Gastroesophageal sphincter (tissue), 4 donors: ENCODE results near the gene ANAPC16. TPM values are rescaled to one million over a fixed set of nuclear protein-coding genes. Genes with fewer than 3 reads are reported as not detected.
A peak's percentile ranks its signal among the peaks of the same experiment; 100 is the strongest.

Experiments used
- ATAC-seq: fragments of 150-250 bp; one replicate; pipeline ENCODE4 v1.9.1; 2016; ENCODE audit warnings: mild to moderate bottlenecking, moderate library complexity
- H3K27ac ChIP-seq, 4 donors: fragments of 200-600 bp; sonication (generic) in 3 of 4; 1 replicate in 3 of 4; 2 replicates in 1 of 4; pipeline ENCODE4 v1.5.1; 2016 to 2019
- H3K27me3 ChIP-seq: fragments of 200-600 bp; sonication (generic); one replicate; pipeline ENCODE4 v1.5.1; 2019
- H3K36me3 ChIP-seq, 2 donors: fragments of 200-600 bp; sonication (generic); one replicate each; pipeline ENCODE4 v1.5.1; 2019; ENCODE audit warnings: control low read depth in 1 of 2
- H3K4me1 ChIP-seq, 3 donors: fragments of 200-600 bp; sonication (generic); 1 replicate in 2 of 3; 2 replicates in 1 of 3; pipeline ENCODE4 v1.5.1; 2016 to 2019; ENCODE audit warnings: control low read depth in 2 of 3
- H3K4me3 ChIP-seq, 2 donors: fragments of 200-600 bp; sonication (generic); one replicate each; pipeline ENCODE4 v1.5.1; 2019; ENCODE audit warnings: mild to moderate bottlenecking in 1 of 2, moderate library complexity in 1 of 2
- H3K9me3 ChIP-seq, 3 donors: fragments of 200-600 bp; sonication (generic); one replicate each; pipeline ENCODE4 v1.5.1; 2017 to 2019; ENCODE audit warnings: control low read depth in 2 of 3
- EP300 ChIP-seq: sonication (generic); formaldehyde crosslinking; IDR thresholded peaks from one replicate; pipeline ENCODE4 v1.6.1; 2017; ENCODE audit warnings: antibody characterized with exemption, mild to moderate bottlenecking
- POLR2A ChIP-seq, 2 donors: fragments of 450-650 bp; IDR thresholded peaks; one replicate each; pipeline ENCODE4 v1.6.1; 2017; ENCODE audit warnings: antibody characterized with exemption in 2 of 2, mild to moderate bottlenecking in 2 of 2, moderate library complexity in 1 of 2
- POLR2AphosphoS5 ChIP-seq: sonication (generic); formaldehyde crosslinking; IDR thresholded peaks from one replicate; pipeline ENCODE4 v1.6.1; 2017; ENCODE audit warnings: antibody characterized with exemption
- WGBS, 2 donors: methylation state at CpG; one replicate each; pipeline ENCODE4 v1.1.5; 2018; ENCODE audit warnings: low coverage in 1 of 2; 5-methylcytosine and 5-hydroxymethylcytosine counted together
- total RNA-seq, 4 donors: library from RNA; depleted of rRNA; stranded (reverse); fragments of >200 nt; gene quantifications; one replicate each; pipeline ENCODE4 v1.1.0, GENCODE V29; 2016
- TF ChIP-seq, protein P1 (sequence below), 4 experiments: fragments of 200-600 bp in 2 of 4; fragments of 450-650 bp in 2 of 4; sonication (generic) in 1 of 4; IDR thresholded peaks; one replicate each; pipeline ENCODE4 v1.5.1; 2017 to 2019; ENCODE audit warnings: antibody characterized with exemption in 4 of 4, mild to moderate bottlenecking in 2 of 4, moderate library complexity in 2 of 4

Gene ANAPC16
- total RNA-seq, 4 donors from 2014 or later, result 133 to 196 (median 156) TPM

DNA sequence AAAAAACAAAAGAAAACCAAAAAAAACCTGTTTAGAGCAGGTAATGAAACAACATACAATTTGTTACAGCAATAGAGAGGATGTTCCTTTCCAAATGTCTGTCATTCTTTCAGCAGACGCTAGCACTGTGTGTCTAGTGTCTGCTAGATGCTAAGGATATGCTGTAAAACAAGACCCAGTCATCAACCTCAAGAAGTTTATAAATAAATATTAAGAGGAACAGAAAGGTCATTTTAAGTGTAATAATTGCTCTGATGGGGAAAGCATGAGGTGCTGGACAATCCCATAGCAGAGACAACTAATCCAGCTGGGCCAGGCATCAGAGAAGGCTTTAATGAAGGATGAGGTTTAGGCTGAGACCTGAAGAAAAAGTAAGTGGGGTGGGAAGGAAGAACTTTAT lies 23.6 kb downstream of the ANAPC16 start:
- peaks cover 0 to 42% of the 10 kb centered on the region in 2 donors for H3K36me3 ChIP-seq
- no peak overlapping the region for H3K4me3 ChIP-seq
- WGBS, 2 donors, result 92% methylated on average over 1 of the region's 1 CpG; no CpG with 5 or more reads in 1 of the 2 donors
- H3K4me1 ChIP-seq, result peaks cover 10 to 32% (median 26%) of the 10 kb centered on the region in 3 donors
- no peaks in the 10 kb centered on the region for H3K9me3 ChIP-seq
- no peak overlapping the region for H3K27ac ChIP-seq
- ATAC-seq, result no peak
- TF ChIP-seq POLR2AphosphoS5 (no peak), POLR2A (IDR thresholded peaks at IDR 0.05) (no peak), EP300 (no peak)
- TF ChIP-seq, protein P1, sequence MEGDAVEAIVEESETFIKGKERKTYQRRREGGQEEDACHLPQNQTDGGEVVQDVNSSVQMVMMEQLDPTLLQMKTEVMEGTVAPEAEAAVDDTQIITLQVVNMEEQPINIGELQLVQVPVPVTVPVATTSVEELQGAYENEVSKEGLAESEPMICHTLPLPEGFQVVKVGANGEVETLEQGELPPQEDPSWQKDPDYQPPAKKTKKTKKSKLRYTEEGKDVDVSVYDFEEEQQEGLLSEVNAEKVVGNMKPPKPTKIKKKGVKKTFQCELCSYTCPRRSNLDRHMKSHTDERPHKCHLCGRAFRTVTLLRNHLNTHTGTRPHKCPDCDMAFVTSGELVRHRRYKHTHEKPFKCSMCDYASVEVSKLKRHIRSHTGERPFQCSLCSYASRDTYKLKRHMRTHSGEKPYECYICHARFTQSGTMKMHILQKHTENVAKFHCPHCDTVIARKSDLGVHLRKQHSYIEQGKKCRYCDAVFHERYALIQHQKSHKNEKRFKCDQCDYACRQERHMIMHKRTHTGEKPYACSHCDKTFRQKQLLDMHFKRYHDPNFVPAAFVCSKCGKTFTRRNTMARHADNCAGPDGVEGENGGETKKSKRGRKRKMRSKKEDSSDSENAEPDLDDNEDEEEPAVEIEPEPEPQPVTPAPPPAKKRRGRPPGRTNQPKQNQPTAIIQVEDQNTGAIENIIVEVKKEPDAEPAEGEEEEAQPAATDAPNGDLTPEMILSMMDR (IDR thresholded peaks at IDR 0.05), result no peak
- H3K27me3 ChIP-seq, result no peaks in the 10 kb centered on the region

DNA sequence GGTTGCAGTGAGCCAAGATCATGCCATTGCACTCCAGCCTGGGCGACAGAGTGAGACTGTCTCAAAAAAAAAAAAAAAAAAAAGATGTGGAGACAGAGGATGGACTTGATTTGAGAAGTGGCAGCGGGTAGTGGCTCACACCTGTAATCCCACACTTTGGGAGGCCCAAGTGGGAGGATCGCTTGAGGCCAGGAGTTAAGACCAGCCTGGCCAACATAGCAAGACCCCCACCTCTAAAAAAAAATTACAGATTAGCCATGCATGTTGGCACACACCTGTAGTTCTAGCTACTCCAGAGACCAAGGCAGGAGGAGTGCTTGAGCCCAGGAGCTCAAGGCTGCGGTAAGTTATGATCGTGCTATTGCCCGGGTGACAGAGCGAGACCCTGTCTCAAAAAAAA lies 24.6 kb downstream of the ANAPC16 start:
- H3K27ac ChIP-seq, result no peak overlapping the region
- no peaks in the 10 kb centered on the region for H3K9me3 ChIP-seq
- TF ChIP-seq, protein P1 (IDR thresholded peaks at IDR 0.05), result no peak
- TF ChIP-seq POLR2AphosphoS5 (no peak), EP300 (no peak), POLR2A (IDR thresholded peaks at IDR 0.05) (no peak)
- ATAC-seq, result no peak
- H3K4me1 ChIP-seq, result peaks cover 13 to 41% (median 35%) of the 10 kb centered on the region in 3 donors
- 91 to 100% methylated on average over 2 to 7 of the region's 7 CpGs for WGBS, 2 donors
- peaks cover 0 to 33% of the 10 kb centered on the region in 2 donors for H3K36me3 ChIP-seq
- H3K4me3 ChIP-seq, result no peak overlapping the region
- no peaks in the 10 kb centered on the region for H3K27me3 ChIP-seq

DNA sequence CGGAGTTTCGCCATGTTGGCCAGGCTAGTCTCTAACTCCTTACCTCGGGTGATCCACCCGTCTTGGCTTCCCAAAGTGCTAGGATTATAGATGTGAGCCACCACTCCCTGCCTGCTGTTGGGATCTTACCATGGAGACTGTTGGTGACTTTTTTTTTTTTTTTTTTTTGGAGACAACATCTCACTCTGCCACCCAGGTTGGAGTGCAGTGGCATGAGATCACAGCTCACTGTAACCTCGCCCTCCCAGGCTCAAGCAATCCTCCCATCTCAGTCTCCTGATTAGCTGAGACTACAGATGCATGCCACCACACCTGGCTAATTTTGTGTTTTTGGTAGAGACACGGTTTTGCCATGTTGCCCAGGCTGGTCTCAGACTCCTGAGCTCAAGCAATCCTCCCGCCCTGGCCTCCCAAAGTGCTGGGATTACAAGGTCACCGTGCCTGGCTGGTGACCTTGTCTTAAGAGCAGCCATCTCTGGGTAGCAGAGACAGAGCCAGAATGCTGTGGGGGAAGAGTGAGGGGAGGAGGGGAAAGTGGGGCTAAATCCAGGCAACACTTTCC lies 26.0 kb downstream of the ANAPC16 start:
- H3K9me3 ChIP-seq, result no peaks in the 10 kb centered on the region
- peaks cover 0 to 19% of the 10 kb centered on the region in 2 donors for H3K36me3 ChIP-seq
- no peak overlapping the region for H3K4me3 ChIP-seq
- no peak for ATAC-seq
- no peaks in the 10 kb centered on the region for H3K27me3 ChIP-seq
- peaks cover 25 to 55% (median 47%) of the 10 kb centered on the region in 3 donors for H3K4me1 ChIP-seq
- no peak for TF ChIP-seq POLR2A (IDR thresholded peaks at IDR 0.05)
- no peak for TF ChIP-seq EP300
- TF ChIP-seq POLR2AphosphoS5, result no peak
- TF ChIP-seq, protein P1 (IDR thresholded peaks at IDR 0.05), result no peak
- peak overlapping the region in 3 of 4 donors; percentile 91 to 94 (median 92) for H3K27ac ChIP-seq
- WGBS, 2 donors, result 92 to 100% methylated on average over 3 to 4 of the region's 8 CpGs

DNA sequence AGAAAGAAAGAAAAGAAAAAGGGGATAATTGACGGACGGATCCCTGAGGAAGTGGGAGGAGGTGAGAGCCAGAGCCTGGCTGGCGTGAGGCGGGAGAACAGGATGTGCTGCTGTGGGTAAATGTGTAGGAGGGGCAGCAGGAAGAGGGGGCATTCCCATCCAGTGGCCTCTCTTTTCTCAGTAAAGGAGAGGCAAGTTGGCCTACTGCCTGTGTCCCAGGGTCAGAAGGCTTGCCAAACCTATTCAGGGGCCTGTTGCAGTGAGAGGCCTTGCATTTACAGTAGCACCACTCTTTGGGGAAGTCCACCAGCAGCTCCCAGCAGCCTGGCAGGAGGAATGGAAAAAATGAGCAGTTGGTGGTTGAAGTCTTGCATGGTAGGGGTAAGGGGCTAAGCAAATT lies 26.9 kb downstream of the ANAPC16 start:
- Histone ChIP-seq H3K9me3 (no peaks in the 10 kb centered on the region), H3K4me3 (no peak overlapping the region), H3K36me3 (peaks cover 0 to 10% of the 10 kb centered on the region in 2 donors), H3K27me3 (no peaks in the 10 kb centered on the region), H3K27ac (peak overlapping the region; percentile 69 to 94 (median 92)), H3K4me1 (peaks cover 34 to 64% (median 56%) of the 10 kb centered on the region in 3 donors)
- TF ChIP-seq EP300 (no peak), POLR2A (IDR thresholded peaks at IDR 0.05) (no peak), POLR2AphosphoS5 (peak; percentile 83)
- TF ChIP-seq, protein P1 (IDR thresholded peaks at IDR 0.05), result no peak
- peak; percentile 54 for ATAC-seq
- WGBS, 2 donors, result 32 to 35% methylated on average over 4 of the region's 4 CpGs

DNA sequence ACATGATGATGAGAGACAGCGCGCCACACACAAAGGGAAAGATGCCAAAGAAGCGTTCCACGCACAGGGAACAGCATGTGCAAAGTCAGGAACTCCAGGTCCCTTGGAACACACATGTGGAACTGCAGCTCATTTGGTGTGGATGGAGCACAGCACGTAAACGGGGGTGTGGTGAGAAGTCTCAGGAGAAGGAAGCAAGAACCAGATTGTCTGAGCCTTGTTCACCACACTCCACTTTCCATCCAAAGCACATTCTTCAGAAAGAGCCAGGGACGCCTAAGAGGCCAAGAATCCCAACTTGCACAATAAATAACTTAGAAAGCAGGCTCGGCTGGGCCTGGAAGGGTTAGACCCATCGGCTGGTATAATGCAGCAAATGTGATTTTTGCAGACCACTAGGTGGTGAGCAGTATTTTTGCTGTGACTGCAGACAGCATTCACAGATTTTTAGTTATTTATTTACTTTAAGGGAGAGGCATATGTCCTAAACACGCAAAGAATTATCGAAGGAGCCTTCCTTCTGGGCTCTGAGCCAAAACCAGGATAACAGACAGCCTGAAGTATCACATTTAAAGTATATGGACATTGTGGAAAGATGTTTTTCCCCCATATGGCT lies 28.1 kb downstream of the ANAPC16 start:
- H3K9me3 ChIP-seq, result no peaks in the 10 kb centered on the region
- H3K27ac ChIP-seq, result peak overlapping the region; percentile 69 to 94 (median 92)
- H3K4me1 ChIP-seq, result peaks cover 38 to 77% (median 66%) of the 10 kb centered on the region in 3 donors
- no peak overlapping the region for H3K4me3 ChIP-seq
- TF ChIP-seq POLR2A (IDR thresholded peaks at IDR 0.05) (no peak), EP300 (peak; percentile 21), POLR2AphosphoS5 (peak; percentile 92)
- TF ChIP-seq, protein P1 (IDR thresholded peaks at IDR 0.05), result peak in 3 of 4 experiments; percentile 57 to 69 (median 61)
- ATAC-seq, result peak; percentile 73
- no peaks in the 10 kb centered on the region for H3K36me3 ChIP-seq
- WGBS, 2 donors, result 19 to 30% methylated on average over 6 of the region's 11 CpGs
- no peaks in the 10 kb centered on the region for H3K27me3 ChIP-seq
